Spleen (tissue), 11 donors: ENCODE measurements around the gene SEMA4F. TPM values are rescaled to one million over a fixed set of nuclear protein-coding genes. Genes with fewer than 3 reads are reported as not detected.

Experiments
- DNase-seq: peaks from one replicate; pipeline ENCODE4 v3.0.0-alpha.2; 2020
- H3K27ac ChIP-seq, 8 donors: fragments of 200-600 bp; sonication (generic) in 7 of 8; 1 replicate in 4 of 8; 2 replicates in 4 of 8; pipeline versions ENCODE4 v1.5.0 to v1.8.0; 2016 to 2021; ENCODE audit warnings: inconsistent platforms in 4 of 8, mild to moderate bottlenecking in 4 of 8, moderate library complexity in 1 of 8
- H3K27me3 ChIP-seq, 7 donors: fragments of 200-600 bp; sonication (generic) in 6 of 7; replicated peaks in 1 of 7; 1 replicate in 4 of 7; 2 replicates in 3 of 7; pipeline versions ENCODE4 v1.5.0 to v1.8.0; 2016 to 2021; ENCODE audit warnings: inconsistent platforms in 3 of 7, mild to moderate bottlenecking in 1 of 7
- H3K36me3 ChIP-seq, 6 donors: fragments of 200-600 bp; sonication (generic) in 5 of 6; 1 replicate in 4 of 6; 2 replicates in 2 of 6; pipeline versions ENCODE4 v1.5.0 to v1.8.0; 2016 to 2021; ENCODE audit warnings: inconsistent platforms in 2 of 6
- H3K4me1 ChIP-seq, 6 donors: fragments of 200-600 bp; sonication (generic) in 5 of 6; 1 replicate in 3 of 6; 2 replicates in 3 of 6; pipeline versions ENCODE4 v1.5.0 to v1.8.0; 2016 to 2021; ENCODE audit warnings: inconsistent platforms in 3 of 6
- H3K4me3 ChIP-seq, 8 donors: fragments of 200-600 bp; sonication (generic) in 7 of 8; 1 replicate in 4 of 8; 2 replicates in 4 of 8; pipeline versions ENCODE4 v1.5.0 to v1.8.0; 2016 to 2021; ENCODE audit warnings: inconsistent platforms in 4 of 8, mild to moderate bottlenecking in 4 of 8, moderate library complexity in 2 of 8
- H3K9me3 ChIP-seq, 8 donors: fragments of 200-600 bp; sonication (generic) in 7 of 8; 1 replicate in 4 of 8; 2 replicates in 4 of 8; pipeline versions ENCODE4 v1.5.0 to v1.8.0; 2016 to 2021; ENCODE audit warnings: inconsistent platforms in 4 of 8
- CTCF ChIP-seq, 11 experiments: fragments of 200-600 bp in 7 of 11; fragments of 450-650 bp in 4 of 11; sonication (generic) in 4 of 11; IDR thresholded peaks in 8 of 11; conservative IDR thresholded peaks in 3 of 11; 1 replicate in 7 of 11; 2 replicates in 4 of 11; pipeline versions ENCODE4 v1.4.0 to v1.8.0; 2016 to 2021; ENCODE audit warnings: antibody characterized with exemption in 11 of 11, inconsistent platforms in 4 of 11, mild to moderate bottlenecking in 1 of 11
- POLR2A ChIP-seq, 3 donors: fragments of 450-650 bp; IDR thresholded peaks; one replicate each; pipeline ENCODE4 v1.5.1; 2017; ENCODE audit warnings: antibody characterized with exemption in 3 of 3, mild to moderate bottlenecking in 1 of 3
- POLR2AphosphoS5 ChIP-seq, 3 donors: sonication (generic); formaldehyde crosslinking; IDR thresholded peaks; one replicate each; pipeline ENCODE4 v1.5.1; 2017; ENCODE audit warnings: antibody characterized with exemption in 3 of 3
- WGBS, 5 donors: extraction: QIAGEN DNeasy Blood & Tissue Kit in 3 of 5; methylation state at CpG; one replicate each; pipeline versions ENCODE4 v1.1.5 to v1.1.7; 2013 to 2018; 5-methylcytosine and 5-hydroxymethylcytosine counted together
- intact Hi-C: fragments of 100-400 bp; cut with DNase I; formaldehyde crosslinking; loops from one replicate; pipeline ENCODE4 v1.15.0; 2023; ENCODE audit warnings: low total_unique reads
- polyA plus RNA-seq, 3 donors: library from polyadenylated mRNA; stranded (reverse); fragments of 200-250 nt; gene quantifications; one replicate each; pipeline ENCODE4 v1.2.1, GENCODE V29; 2013
- total RNA-seq, 7 donors: library from RNA; depleted of rRNA in 3 of 7; stranded (reverse); fragments of >200 nt in 3 of 7; fragmentation: NEBNext Ultra II Directional in 4 of 7; extraction: Animal tissue kit (Norgen Biotek cat#: 25700) in 4 of 7; gene quantifications; one replicate each; pipeline versions ENCODE4 v1.1.0 to v1.2.1, GENCODE V29; 2016 to 2021
- donor health status: healthy with polysubstance abuse.
- donor health status: DM: no; HTN: no; CAD: no; lungs with moderate emphysema.
- donor health status: DM: no; HTN: no; CAD: no.
- donor health status: Bipolar disorder and iron deficiency.
- donor health status: healthy.
- donor health status: DM: no; HTN: no; CAD: no.
- donor health status: DM: yes; HTN: yes; CAD: no.

Gene SEMA4F
- total and polyA plus RNA-seq, 10 donors: 1.5 to 11.0 (median 6.9) TPM

- no peak overlapping the region for H3K4me3 ChIP-seq
- no peak for DNase-seq
- no peaks in the 10 kb centered on the region for H3K36me3 ChIP-seq
- no peak for TF ChIP-seq CTCF (IDR thresholded peaks at IDR 0.05 in 8 of 11, conservative IDR thresholded peaks at IDR 0.05 in 3 of 11)
- TF ChIP-seq POLR2AphosphoS5 (IDR thresholded peaks at IDR 0.05): no peak
- no peak for TF ChIP-seq POLR2A (IDR thresholded peaks at IDR 0.05)
- H3K27me3 ChIP-seq: no peaks in the 10 kb centered on the region
- intact Hi-C loops: no loop called here
- H3K27ac ChIP-seq: no peak overlapping the region
- no peaks in the 10 kb centered on the region for H3K9me3 ChIP-seq
- no peaks in the 10 kb centered on the region for H3K4me1 ChIP-seq
Observed at GRCh38 chr2:74706741-74707140, 52.7 kb downstream of the SEMA4F start.

GRCh38 chr2:74707837-74708236, 53.8 kb downstream of the SEMA4F start:
- H3K27me3 ChIP-seq: no peaks in the 10 kb centered on the region
- intact Hi-C loops: no loop called here
- WGBS, 5 donors: 92 to 96% (median 93%) methylated on average over 3 of the region's 3 CpGs
- no peaks in the 10 kb centered on the region for H3K9me3 ChIP-seq
- H3K4me1 ChIP-seq: no peaks in the 10 kb centered on the region
- H3K4me3 ChIP-seq: no peak overlapping the region
- no peaks in the 10 kb centered on the region for H3K36me3 ChIP-seq
- no peak overlapping the region for H3K27ac ChIP-seq
- TF ChIP-seq POLR2A (IDR thresholded peaks at IDR 0.05) (no peak), CTCF (IDR thresholded peaks at IDR 0.05 in 8 of 11, conservative IDR thresholded peaks at IDR 0.05 in 3 of 11) (no peak), POLR2AphosphoS5 (IDR thresholded peaks at IDR 0.05) (no peak)
- DNase-seq: no peak

DNA sequence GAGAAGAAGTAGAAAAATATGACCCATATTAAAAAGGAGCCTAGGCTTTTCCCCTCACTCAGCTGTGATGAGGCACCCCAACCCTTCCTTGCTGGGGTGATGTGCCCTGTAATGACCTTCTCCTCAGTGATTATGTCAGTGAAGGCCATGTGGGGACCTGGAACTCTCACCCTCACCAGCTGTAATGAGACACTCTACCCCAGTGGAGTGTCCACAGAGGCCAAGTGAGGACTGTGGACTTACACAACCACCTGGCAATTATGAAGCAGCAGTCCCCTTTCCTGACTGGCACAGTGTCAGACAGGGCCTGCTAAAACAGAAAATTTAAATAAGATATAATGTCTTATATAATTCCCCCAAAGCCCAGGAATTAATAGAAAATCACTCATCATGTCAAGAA, 54.2 kb downstream of the SEMA4F start:
- DNase-seq: no peak
- H3K4me1 ChIP-seq: no peaks in the 10 kb centered on the region
- H3K4me3 ChIP-seq: no peak overlapping the region
- no peak overlapping the region for H3K27ac ChIP-seq
- intact Hi-C loops: no loop called here
- no peak for TF ChIP-seq POLR2AphosphoS5 (IDR thresholded peaks at IDR 0.05)
- TF ChIP-seq CTCF (IDR thresholded peaks at IDR 0.05 in 8 of 11, conservative IDR thresholded peaks at IDR 0.05 in 3 of 11): no peak
- TF ChIP-seq POLR2A (IDR thresholded peaks at IDR 0.05): no peak
- H3K27me3 ChIP-seq: no peaks in the 10 kb centered on the region
- H3K36me3 ChIP-seq: no peaks in the 10 kb centered on the region
- no peaks in the 10 kb centered on the region for H3K9me3 ChIP-seq

DNA sequence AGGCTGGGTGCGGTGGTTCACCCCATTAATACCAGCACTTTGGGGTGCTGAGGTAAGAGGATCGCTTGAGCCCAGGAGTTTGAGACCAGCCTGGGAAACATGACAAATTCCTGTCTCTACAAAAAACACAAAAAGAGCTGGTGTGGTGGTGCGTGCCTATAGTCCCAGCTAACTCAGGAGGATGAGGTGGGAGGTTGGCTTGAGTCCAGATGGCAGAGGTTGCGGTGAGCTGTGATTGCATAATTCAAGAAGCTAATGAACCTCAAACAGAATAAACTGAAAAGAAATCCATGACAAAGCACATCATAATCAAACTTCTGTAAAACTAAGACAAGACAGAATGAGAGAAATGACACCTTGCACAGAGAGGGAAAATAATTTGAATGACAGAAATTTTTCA, 54.8 kb downstream of the SEMA4F start:
- WGBS, 5 donors: 59 to 82% (median 75%) methylated on average over 4 of the region's 4 CpGs
- Histone ChIP-seq H3K36me3 (no peaks in the 10 kb centered on the region), H3K9me3 (no peaks in the 10 kb centered on the region), H3K4me3 (no peak overlapping the region), H3K27me3 (no peaks in the 10 kb centered on the region), H3K4me1 (no peaks in the 10 kb centered on the region), H3K27ac (no peak overlapping the region)
- DNase-seq: no peak
- intact Hi-C loops: no loop called here
- no peak for TF ChIP-seq POLR2AphosphoS5 (IDR thresholded peaks at IDR 0.05)
